Coronary artery (tissue), 2 donors: ENCODE results near the gene SMG7.

Experiments
- DNase-seq: peaks from one replicate; pipeline ENCODE4 v3.0.0-alpha.2; 2017; ENCODE audit warnings: low spot score
- H3K27ac ChIP-seq, 2 donors: fragments of 200-600 bp; sonication (generic); one replicate each; pipeline ENCODE4 v1.5.1; 2016 to 2019
- H3K4me3 ChIP-seq: fragments of 200-600 bp; sonication (generic); 2 replicates; pipeline ENCODE4 v1.5.1; 2016; ENCODE audit warnings: mild to moderate bottlenecking, moderate library complexity
- CTCF ChIP-seq: fragments of 200-600 bp; sonication (generic); IDR thresholded peaks from one replicate; pipeline ENCODE4 v1.5.1; 2019; ENCODE audit warnings: antibody characterized with exemption

SMG7 gene

GRCh38 chr1:183568176-183569021, 96.1 kb downstream of the SMG7 start:
- TF ChIP-seq CTCF: no peak
- H3K27ac ChIP-seq: peak overlapping the region in 1 of 2 donors; percentile 65
- no peak for DNase-seq
- no peak overlapping the region for H3K4me3 ChIP-seq

- DNase-seq: no peak
- no peak for TF ChIP-seq CTCF
- H3K4me3 ChIP-seq: no peak overlapping the region
- H3K27ac ChIP-seq: peak overlapping the region in 1 of 2 donors; percentile 62
Observed at GRCh38 chr1:183569141-183569540, 96.8 kb downstream of the SMG7 start.

DNA sequence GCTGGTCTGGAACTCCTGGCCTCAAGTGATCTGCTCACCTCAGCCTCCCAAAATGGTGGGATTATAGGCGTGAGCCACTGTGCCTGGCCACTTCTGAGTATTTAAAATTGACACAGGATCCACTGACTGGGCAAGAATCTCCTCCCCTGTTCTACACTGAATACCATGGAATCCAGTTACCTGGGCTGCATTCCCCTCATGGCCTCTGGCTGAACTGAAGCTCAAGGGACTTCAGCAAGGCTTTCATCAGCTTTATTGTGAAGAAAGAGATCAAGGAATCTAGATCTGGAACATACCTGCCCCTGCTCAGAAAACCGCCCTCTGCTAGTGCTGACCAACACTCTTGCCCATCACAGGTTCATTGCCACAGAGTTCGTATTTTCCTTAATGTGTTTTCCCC, 97.5 kb downstream of the SMG7 start:
- TF ChIP-seq CTCF: no peak
- peak overlapping the region in 1 of 2 donors; percentile 6 for H3K27ac ChIP-seq
- no peak for DNase-seq
- H3K4me3 ChIP-seq: no peak overlapping the region

- H3K27ac ChIP-seq: no peak overlapping the region
- no peak for DNase-seq
- no peak overlapping the region for H3K4me3 ChIP-seq
- no peak for TF ChIP-seq CTCF
Observed at GRCh38 chr1:183570451-183570850, 98.2 kb downstream of the SMG7 start.

GRCh38 chr1:183571678-183572268, 99.5 kb downstream of the SMG7 start:
- no peak for TF ChIP-seq CTCF
- H3K27ac ChIP-seq: peak overlapping the region in 1 of 2 donors; percentile 19
- no peak for DNase-seq
- no peak overlapping the region for H3K4me3 ChIP-seq

GRCh38 chr1:183572721-183573120, 100.4 kb downstream of the SMG7 start:
- Histone ChIP-seq H3K4me3 (no peak overlapping the region), H3K27ac (no peak overlapping the region)
- no peak for TF ChIP-seq CTCF
- DNase-seq: no peak

- no peak for TF ChIP-seq CTCF
- Histone ChIP-seq H3K4me3 (no peak overlapping the region), H3K27ac (peak overlapping the region; percentile 36 to 56)
- no peak for DNase-seq
Observed at GRCh38 chr1:183575606-183576005, 103.3 kb downstream of the SMG7 start.
